ENCODE data around the gene NLRC3. TPM values are rescaled to one million over a fixed set of nuclear protein-coding genes. Genes with fewer than 3 reads are reported as not detected.
A peak's percentile ranks its signal among the peaks of the same experiment; 100 is the strongest.

Gene NLRC3
- total RNA-seq, 2 donors from 2014 or later: 0.81 to 1.0 TPM

- intact Hi-C loops (cut with DNase I): no loop called here
- DNase-seq (ENCODE audit: low spot score): peak; percentile 42
Observed at GRCh38 chr16:3601614-3602319, 24.6 kb upstream of the NLRC3 start.

- intact Hi-C loops (cut with DNase I): no loop called here
- no peak for DNase-seq (ENCODE audit: low spot score)
Observed at GRCh38 chr16:3599922-3600321, 22.7 kb upstream of the NLRC3 start.

- no peak for DNase-seq (ENCODE audit: low spot score)
- intact Hi-C loops (cut with DNase I): no loop called here
Observed at GRCh38 chr16:3599121-3599520, 21.9 kb upstream of the NLRC3 start.

GRCh38 chr16:3598236-3598635 lies 21.0 kb upstream of the NLRC3 start:
- intact Hi-C loops (cut with DNase I): no loop called here
- DNase-seq (ENCODE audit: low spot score): no peak

GRCh38 chr16:3597676-3598075 lies 20.5 kb upstream of the NLRC3 start:
- intact Hi-C loops (cut with DNase I): no loop called here
- peak; percentile 37 for DNase-seq (ENCODE audit: low spot score)

GRCh38 chr16:3597226-3597625 lies 20.0 kb upstream of the NLRC3 start:
- peak; percentile 77 for DNase-seq (ENCODE audit: low spot score)

GRCh38 chr16:3596101-3596861 lies 19.1 kb upstream of the NLRC3 start:
- intact Hi-C loops (cut with DNase I): no loop called here
- DNase-seq (ENCODE audit: low spot score): peak; percentile 78

More at GRCh38 chr16:3597226-3597625, 20.0 kb upstream of the NLRC3 start:
- intact Hi-C loops (cut with DNase I): no loop called here

- peak; percentile 78 for DNase-seq (ENCODE audit: low spot score)
- intact Hi-C loops (cut with DNase I): no loop called here
Observed at GRCh38 chr16:3595521-3596021, 18.4 kb upstream of the NLRC3 start.

GRCh38 chr16:3595110-3595486 lies 17.9 kb upstream of the NLRC3 start:
- DNase-seq (ENCODE audit: low spot score): peak; percentile 55
- intact Hi-C loops (cut with DNase I): no loop called here

- intact Hi-C loops (cut with DNase I): no loop called here
Observed at GRCh38 chr16:3594316-3595109, 17.3 kb upstream of the NLRC3 start.

GRCh38 chr16:3592559-3592958 lies 15.4 kb upstream of the NLRC3 start:
- intact Hi-C loops (cut with DNase I): no loop called here
- DNase-seq (ENCODE audit: low spot score): peak; percentile 45

More at GRCh38 chr16:3594316-3595109, 17.3 kb upstream of the NLRC3 start:
- DNase-seq (ENCODE audit: low spot score): peak; percentile 63

GRCh38 chr16:3591991-3592390 lies 14.8 kb upstream of the NLRC3 start:
- intact Hi-C loops (cut with DNase I): no loop called here
- peak; percentile 53 for DNase-seq (ENCODE audit: low spot score)

- DNase-seq (ENCODE audit: low spot score): no peak
- intact Hi-C loops (cut with DNase I): no loop called here
Observed at GRCh38 chr16:3591436-3591803, 14.2 kb upstream of the NLRC3 start.

- peak; percentile 63 for DNase-seq (ENCODE audit: low spot score)
- intact Hi-C loops (cut with DNase I): no loop called here
Observed at GRCh38 chr16:3590736-3591435, 13.7 kb upstream of the NLRC3 start.

- intact Hi-C loops (cut with DNase I): loop anchor here in 1 of 2 donors (5.0 to 10.0 kb wide), 2 partner anchors 1765 to 1893 kb away; partner anchors contain the start of genes FAHD1 and HAGH
- no peak for DNase-seq (ENCODE audit: low spot score)
Observed at GRCh38 chr16:3589991-3590701, 12.9 kb upstream of the NLRC3 start.

- DNase-seq (ENCODE audit: low spot score): peak; percentile 86
- intact Hi-C loops (cut with DNase I): loop anchor here in 1 of 2 donors (5.0 to 10.0 kb wide), 2 partner anchors 1765 to 1892 kb away; partner anchors contain the start of genes FAHD1 and HAGH
Observed at GRCh38 chr16:3589441-3589921, 12.3 kb upstream of the NLRC3 start.

GRCh38 chr16:3589001-3589400 lies 11.8 kb upstream of the NLRC3 start:
- intact Hi-C loops (cut with DNase I): loop anchor here in 1 of 2 donors (5.0 to 10.0 kb wide), 2 partner anchors 1764 to 1892 kb away; partner anchors contain the start of genes FAHD1 and HAGH
- DNase-seq (ENCODE audit: low spot score): no peak

GRCh38 chr16:3587547-3588110 lies 10.4 kb upstream of the NLRC3 start:
- DNase-seq (ENCODE audit: low spot score): no peak
- intact Hi-C loops (cut with DNase I): loop anchor here in 1 of 2 donors (5.0 to 10.0 kb wide), 2 partner anchors 1763 to 1890 kb away; partner anchors contain the start of genes FAHD1 and HAGH

Measured in posterior vena cava (tissue), 2 donors.